Stomach (tissue), 9 donors: Measurements from ENCODE around the gene KLK15. TPM values are rescaled to one million over a fixed set of nuclear protein-coding genes. Genes with fewer than 3 reads are reported as not detected.

Experiments used
- DNase-seq, 2 donors: peaks; one replicate each; pipeline versions ENCODE4 v3.0.0 to v3.0.0-alpha.2; 2013 to 2019
- H3K27ac ChIP-seq, 5 donors: fragments of 200-600 bp in 4 of 5; sonication (generic) in 4 of 5; one replicate each; pipeline ENCODE4 v1.5.1; 2013 to 2019; ENCODE audit warnings: mild to moderate bottlenecking in 1 of 5, moderate library complexity in 1 of 5
- H3K27me3 ChIP-seq, 3 donors: fragments of 200-600 bp; sonication (generic); one replicate each; pipeline ENCODE4 v1.5.1; 2017 to 2019; ENCODE audit warnings: mixed run types in 1 of 3
- H3K36me3 ChIP-seq, 4 donors: fragments of 200-600 bp; sonication (generic); 1 replicate in 3 of 4; 2 replicates in 1 of 4; pipeline ENCODE4 v1.5.1; 2016 to 2019
- H3K4me1 ChIP-seq, 4 donors: fragments of 200-600 bp; sonication (generic); one replicate each; pipeline ENCODE4 v1.5.1; 2016 to 2019
- H3K4me3 ChIP-seq, 4 donors: fragments of 200-600 bp; sonication (generic) in 3 of 4; one replicate each; pipeline ENCODE4 v1.5.1; 2016 to 2019; ENCODE audit warnings: mild to moderate bottlenecking in 1 of 4
- H3K9me3 ChIP-seq, 4 donors: fragments of 200-600 bp; sonication (generic); one replicate each; pipeline ENCODE4 v1.5.1; 2016 to 2019
- CTCF ChIP-seq, 7 experiments: fragments of 450-650 bp in 4 of 7; fragments of 200-600 bp in 3 of 7; sonication (generic) in 3 of 7; IDR thresholded peaks; one replicate each; pipeline ENCODE4 v1.5.1; 2016 to 2019; ENCODE audit warnings: antibody characterized with exemption in 7 of 7, control low read depth in 2 of 7, mild to moderate bottlenecking in 1 of 7
- EP300 ChIP-seq: sonication (generic); formaldehyde crosslinking; IDR thresholded peaks from one replicate; pipeline ENCODE4 v1.6.1; 2017; ENCODE audit warnings: antibody characterized with exemption
- POLR2A ChIP-seq, 4 donors: fragments of 450-650 bp; IDR thresholded peaks; one replicate each; pipeline ENCODE4 v1.6.1; 2016; ENCODE audit warnings: antibody characterized with exemption in 4 of 4, control low read depth in 2 of 4, mild to moderate bottlenecking in 1 of 4, moderate library complexity in 1 of 4
- POLR2AphosphoS5 ChIP-seq, 3 donors: sonication (generic); formaldehyde crosslinking; IDR thresholded peaks; one replicate each; pipeline ENCODE4 v1.6.1; 2016; ENCODE audit warnings: antibody characterized with exemption in 3 of 3
- WGBS, 5 donors: extraction: QIAGEN DNeasy Blood & Tissue Kit in 3 of 5; methylation state at CpG; one replicate each; pipeline versions ENCODE4 v1.1.5 to v1.1.7; 2013 to 2018; 5-methylcytosine and 5-hydroxymethylcytosine counted together
- intact Hi-C: fragments of 100-400 bp; cut with DNase I; formaldehyde crosslinking; loops from one replicate; pipeline ENCODE4 v1.15.1; 2023; ENCODE audit warnings: low total_unique reads
- polyA plus RNA-seq, 3 donors: library from polyadenylated mRNA; stranded (reverse); fragments of 200-250 nt; gene quantifications; one replicate each; pipeline ENCODE4 v1.2.3, GENCODE V29; 2013
- total RNA-seq, 5 donors: library from RNA; depleted of rRNA; stranded (reverse); fragments of >200 nt; gene quantifications; one replicate each; pipeline versions ENCODE4 v1.1.0 to v1.2.3, GENCODE V29; 2014 to 2016
- donor health status: healthy with polysubstance abuse.
- donor health status: Bipolar disorder and iron deficiency.
- donor health status: healthy.

KLK15 gene
- total and polyA plus RNA-seq, 8 donors, result not detected

GRCh38 chr19:50795664-50796073 lies 37.7 kb downstream of the KLK15 start:
- WGBS, 5 donors, result 72 to 100% (median 84%) methylated on average over 2 to 4 of the region's 4 CpGs
- H3K4me1 ChIP-seq, result peaks cover 0 to 8% (median 0%) of the 10 kb centered on the region in 4 donors
- H3K27ac ChIP-seq, result no peak overlapping the region
- intact Hi-C loops, result no loop called here
- H3K27me3 ChIP-seq, result peaks cover 0 to 8% (median 0%) of the 10 kb centered on the region in 3 donors
- H3K36me3 ChIP-seq, result peaks cover 12 to 50% (median 47%) of the 10 kb centered on the region in 4 donors
- TF ChIP-seq EP300, result no peak
- DNase-seq, result no peak
- no peaks in the 10 kb centered on the region for H3K9me3 ChIP-seq
- no peak overlapping the region for H3K4me3 ChIP-seq

GRCh38 chr19:50794876-50795663 lies 38.3 kb downstream of the KLK15 start:
- no peak for DNase-seq
- no peak for TF ChIP-seq CTCF (IDR thresholded peaks at IDR 0.05)
- TF ChIP-seq POLR2AphosphoS5 (IDR thresholded peaks at IDR 0.05), result no peak
- no peak for TF ChIP-seq POLR2A (IDR thresholded peaks at IDR 0.05)
- no peak for TF ChIP-seq EP300
- Histone ChIP-seq H3K4me3 (no peak overlapping the region), H3K9me3 (no peaks in the 10 kb centered on the region), H3K4me1 (peaks cover 0 to 8% (median 0%) of the 10 kb centered on the region in 4 donors), H3K36me3 (peaks cover 12 to 47% (median 44%) of the 10 kb centered on the region in 4 donors), H3K27me3 (peaks cover 0 to 8% (median 0%) of the 10 kb centered on the region in 3 donors), H3K27ac (no peak overlapping the region)
- intact Hi-C loops, result no loop called here
- WGBS, 5 donors, result 43 to 59% (median 48%) methylated on average over 12 to 18 of the region's 18 CpGs

- Histone ChIP-seq H3K36me3 (peaks cover 12 to 39% (median 37%) of the 10 kb centered on the region in 4 donors), H3K9me3 (no peaks in the 10 kb centered on the region), H3K27ac (no peak overlapping the region), H3K27me3 (peaks cover 0 to 8% (median 0%) of the 10 kb centered on the region in 3 donors), H3K4me3 (no peak overlapping the region), H3K4me1 (peaks cover 0 to 8% (median 0%) of the 10 kb centered on the region in 4 donors)
- TF ChIP-seq POLR2AphosphoS5 (IDR thresholded peaks at IDR 0.05) (no peak), POLR2A (IDR thresholded peaks at IDR 0.05) (no peak), CTCF (IDR thresholded peaks at IDR 0.05) (no peak), EP300 (no peak)
- DNase-seq, result peak in 1 of 2 donors; percentile 46
- WGBS, 5 donors, result 17 to 27% (median 22%) methylated on average over 13 to 16 of the region's 16 CpGs
- intact Hi-C loops, result no loop called here
Observed at GRCh38 chr19:50794074-50794875, 39.1 kb downstream of the KLK15 start.

GRCh38 chr19:50793558-50794065 lies 39.8 kb downstream of the KLK15 start:
- Histone ChIP-seq H3K4me1 (peaks cover 0 to 8% (median 0%) of the 10 kb centered on the region in 4 donors), H3K4me3 (no peak overlapping the region), H3K9me3 (no peaks in the 10 kb centered on the region), H3K27ac (no peak overlapping the region), H3K27me3 (peaks cover 0 to 8% (median 0%) of the 10 kb centered on the region in 3 donors), H3K36me3 (peaks cover 12 to 33% (median 30%) of the 10 kb centered on the region in 4 donors)
- DNase-seq, result no peak
- TF ChIP-seq POLR2AphosphoS5 (IDR thresholded peaks at IDR 0.05), result no peak
- 57 to 78% (median 69%) methylated on average over 6 to 11 of the region's 11 CpGs for WGBS, 5 donors
- intact Hi-C loops, result no loop called here
